Measurements from ENCODE around the gene CDC42. TPM values are rescaled to one million over a fixed set of nuclear protein-coding genes. Genes with fewer than 3 reads are reported as not detected.

Gene CDC42
- total RNA-seq, 1 donor, result 598 TPM

GRCh38 chr1:22137004-22137720 lies 84.7 kb downstream of the CDC42 start:
- TF ChIP-seq, protein P1, sequence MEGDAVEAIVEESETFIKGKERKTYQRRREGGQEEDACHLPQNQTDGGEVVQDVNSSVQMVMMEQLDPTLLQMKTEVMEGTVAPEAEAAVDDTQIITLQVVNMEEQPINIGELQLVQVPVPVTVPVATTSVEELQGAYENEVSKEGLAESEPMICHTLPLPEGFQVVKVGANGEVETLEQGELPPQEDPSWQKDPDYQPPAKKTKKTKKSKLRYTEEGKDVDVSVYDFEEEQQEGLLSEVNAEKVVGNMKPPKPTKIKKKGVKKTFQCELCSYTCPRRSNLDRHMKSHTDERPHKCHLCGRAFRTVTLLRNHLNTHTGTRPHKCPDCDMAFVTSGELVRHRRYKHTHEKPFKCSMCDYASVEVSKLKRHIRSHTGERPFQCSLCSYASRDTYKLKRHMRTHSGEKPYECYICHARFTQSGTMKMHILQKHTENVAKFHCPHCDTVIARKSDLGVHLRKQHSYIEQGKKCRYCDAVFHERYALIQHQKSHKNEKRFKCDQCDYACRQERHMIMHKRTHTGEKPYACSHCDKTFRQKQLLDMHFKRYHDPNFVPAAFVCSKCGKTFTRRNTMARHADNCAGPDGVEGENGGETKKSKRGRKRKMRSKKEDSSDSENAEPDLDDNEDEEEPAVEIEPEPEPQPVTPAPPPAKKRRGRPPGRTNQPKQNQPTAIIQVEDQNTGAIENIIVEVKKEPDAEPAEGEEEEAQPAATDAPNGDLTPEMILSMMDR (IDR thresholded peaks at IDR 0.05; ENCODE audit: insufficient read depth, low read depth, low read length), result no peak
- no peak overlapping the region for H3K4me3 ChIP-seq (ENCODE audit: low read depth, low read length)
- DNase-seq (ENCODE audit: low read depth), result peak; percentile 37

DNA sequence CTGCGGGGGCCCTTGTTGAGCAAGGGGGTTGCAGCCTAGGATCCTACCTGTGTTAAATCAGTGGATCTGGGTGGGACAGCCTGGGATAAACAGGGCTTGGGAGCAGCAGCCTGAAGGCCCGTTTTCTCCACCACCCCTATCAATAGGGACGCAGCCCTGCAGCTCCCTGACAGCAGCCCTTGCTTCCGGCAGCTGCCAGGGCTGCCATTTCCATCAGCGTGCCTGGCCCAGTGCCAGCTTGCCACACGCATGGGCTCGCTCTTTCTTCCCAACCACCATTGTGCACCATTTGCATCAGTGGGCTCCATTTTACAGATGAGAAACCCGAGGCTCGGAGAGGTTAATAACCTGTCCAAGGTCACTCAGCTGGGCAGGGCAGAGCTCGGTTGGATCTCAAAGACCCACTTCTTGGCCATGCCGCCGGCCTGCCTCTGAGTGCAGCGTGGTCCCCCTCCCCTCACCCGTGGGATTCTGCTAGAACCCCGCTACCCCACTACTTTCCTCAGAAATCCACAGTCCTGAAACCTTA lies 86.6 kb downstream of the CDC42 start:
- no peak for DNase-seq (ENCODE audit: low read depth)
- TF ChIP-seq, protein P1 (IDR thresholded peaks at IDR 0.05; ENCODE audit: insufficient read depth, low read depth, low read length), result no peak
- no peak overlapping the region for H3K4me3 ChIP-seq (ENCODE audit: low read depth, low read length)

- TF ChIP-seq, protein P1 (IDR thresholded peaks at IDR 0.05; ENCODE audit: insufficient read depth, low read depth, low read length), result no peak
- no peak overlapping the region for H3K4me3 ChIP-seq (ENCODE audit: low read depth, low read length)
- DNase-seq (ENCODE audit: low read depth), result no peak
Observed at GRCh38 chr1:22139817-22140216, 87.3 kb downstream of the CDC42 start.

Small RNA genes lying within 50 kb of the gene (small RNA-seq; reads per million reads assigned to genes)
- gene RN7SL186P (not detected), gene RNU6-776P (not detected)

Other genes starting within 250 kb of the CDC42 start
- under 0.01 TPM in 1 of 2 replicates, not detected in the other for gene LDLRAD2, start 240.4 kb upstream of the CDC42 start, total RNA-seq
- 166 and 200 TPM in 2 replicates for gene HSPG2, start 115.4 kb upstream of the CDC42 start, total RNA-seq
- gene CELA3B, start 75.7 kb upstream of the CDC42 start, total RNA-seq, result not detected in 2 replicates
- gene CELA3A, start 51.1 kb upstream of the CDC42 start, total RNA-seq, result not detected in 2 replicates
- 0.43 and 0.64 TPM in 2 replicates for gene WNT4, start 90.4 kb downstream of the CDC42 start, total RNA-seq

Measured in fibroblast of villous mesenchyme (primary cell).